ENCODE measurements around the gene SKAP1.
"Not testable (repeated sequence)": the region's sequence is repeated elsewhere in the genome, so short reads cannot be mapped to it uniquely, and the experiment has no call there.

SKAP1 gene

DNA sequence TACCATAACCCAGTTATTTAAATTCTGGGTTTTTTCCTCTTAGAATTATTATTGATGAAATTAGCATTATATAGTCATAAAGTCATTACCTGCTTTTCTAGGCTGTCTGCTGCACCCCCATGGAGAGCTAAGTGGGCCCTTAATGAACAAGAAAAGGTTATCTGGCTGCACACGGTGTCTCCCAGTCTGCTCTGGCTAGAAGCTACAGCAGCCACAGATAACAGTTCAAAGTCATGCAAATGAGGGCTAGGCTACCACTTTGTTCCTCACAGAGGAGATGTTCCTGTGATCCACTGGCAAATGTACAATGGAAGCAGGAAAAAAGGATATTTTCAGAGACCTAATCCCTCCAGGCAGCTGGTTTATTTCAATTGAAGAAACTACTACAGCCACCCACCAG, 210.4 kb downstream of the SKAP1 start:
- DNase-seq (ENCODE audit: low read depth in 1 of 2, low spot score in 1 of 2), result no peak

DNA sequence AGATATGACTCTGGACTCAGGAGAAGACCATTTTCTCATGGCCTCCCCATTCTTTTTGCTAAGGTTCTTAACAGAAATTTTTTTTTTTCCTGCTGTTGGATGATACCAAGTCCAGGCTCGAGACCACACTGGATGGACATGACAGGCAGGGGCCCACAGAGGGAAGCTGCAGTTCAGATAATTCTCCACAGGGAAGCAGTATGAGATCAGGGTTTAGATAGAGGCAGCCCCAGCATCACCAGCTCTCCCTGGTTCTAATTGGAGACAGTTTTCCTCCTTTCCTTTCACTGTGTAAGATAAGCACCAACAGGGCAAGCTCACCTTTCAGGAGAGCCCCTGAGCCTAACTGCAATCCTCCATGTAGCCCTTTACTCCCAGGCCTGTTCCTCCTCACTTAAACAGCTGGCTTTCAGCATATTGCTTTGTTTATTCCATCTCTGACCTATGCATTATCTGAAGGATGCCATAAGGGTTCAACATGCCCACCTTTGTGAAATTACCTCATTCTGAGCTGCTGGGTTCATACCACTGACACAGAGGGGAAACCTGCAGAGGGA, 214.4 kb downstream of the SKAP1 start:
- DNase-seq (ENCODE audit: low read depth in 1 of 2, low spot score in 1 of 2), result no peak

DNA sequence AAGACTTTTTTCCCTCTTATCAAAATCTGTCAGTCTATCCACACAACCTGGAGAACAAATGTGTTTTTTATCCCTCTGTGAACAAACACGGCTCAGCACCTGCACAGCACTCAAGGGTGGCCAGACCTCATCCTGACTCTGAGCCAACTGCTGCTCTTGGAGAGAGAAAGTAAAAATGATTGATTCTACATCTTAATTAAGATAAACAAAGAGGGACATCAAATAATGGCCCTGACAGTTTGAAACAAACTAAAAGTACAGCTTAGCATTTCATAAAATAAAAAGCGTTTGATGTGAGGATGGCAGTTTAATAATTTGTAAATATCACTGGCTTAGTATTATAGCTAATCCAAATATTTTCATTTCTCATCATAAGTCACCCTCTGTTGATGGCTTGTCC, 216.2 kb downstream of the SKAP1 start:
- no peak for DNase-seq (ENCODE audit: low read depth in 1 of 2, low spot score in 1 of 2)

DNA sequence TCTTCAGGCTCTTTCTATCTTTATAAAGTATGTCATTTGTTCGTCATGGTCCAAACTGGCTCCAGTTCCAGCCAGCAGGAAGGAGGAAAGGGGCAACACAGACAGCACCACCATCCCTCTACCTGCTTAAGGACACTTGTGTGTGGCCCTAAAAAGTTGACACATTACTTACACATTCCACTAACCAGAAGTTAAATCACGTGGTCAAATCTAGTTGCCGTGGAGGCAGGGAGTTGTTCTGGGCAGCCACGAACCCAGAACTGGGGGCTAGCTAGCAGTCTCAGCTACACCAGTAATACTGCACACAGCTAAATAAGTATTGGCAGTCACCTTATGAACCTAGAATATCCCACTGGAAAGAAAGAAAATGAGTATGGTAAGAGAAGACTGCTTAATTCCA, 218.2 kb downstream of the SKAP1 start:
- no peak for DNase-seq (ENCODE audit: low read depth in 1 of 2, low spot score in 1 of 2)

DNA sequence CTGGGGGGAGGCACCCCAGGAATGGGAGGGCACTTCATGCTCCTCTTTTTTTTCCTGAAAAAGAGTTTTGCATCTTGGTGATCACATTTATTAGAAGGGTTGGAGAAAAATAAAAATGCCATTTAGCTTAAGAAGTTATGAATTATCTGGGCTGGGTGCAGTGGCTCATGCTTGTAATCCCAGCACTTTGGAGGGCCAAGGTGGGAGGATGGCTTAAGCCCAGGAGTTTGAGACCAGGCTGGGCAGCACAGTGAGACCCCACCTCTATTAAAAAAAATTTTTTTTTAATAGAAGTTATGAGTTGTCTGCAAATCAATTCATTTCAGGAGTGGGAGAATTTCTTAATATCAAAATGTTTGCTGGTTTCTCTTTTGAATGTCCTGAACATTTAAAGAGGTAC, 219.0 kb downstream of the SKAP1 start:
- DNase-seq (ENCODE audit: low read depth in 1 of 2, low spot score in 1 of 2), result no peak

DNA sequence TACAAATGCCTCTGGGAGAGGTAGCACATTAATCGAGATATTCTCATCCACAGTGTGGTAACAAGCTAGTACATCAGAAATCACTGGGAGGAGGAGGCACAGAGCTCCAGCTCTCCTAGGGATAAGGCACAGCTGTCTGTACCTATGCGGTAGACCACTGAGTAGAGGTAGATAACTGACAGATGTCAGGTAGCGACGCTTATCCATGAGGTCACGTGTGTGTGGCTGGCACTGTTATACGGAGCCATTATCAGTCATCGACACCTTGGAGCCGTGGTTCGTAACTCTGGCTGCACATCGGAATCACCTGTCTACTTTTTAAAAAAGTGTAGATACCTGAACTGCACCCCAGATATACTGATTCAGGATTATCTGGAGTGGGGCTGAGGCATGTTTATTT, 220.0 kb downstream of the SKAP1 start:
- no peak for DNase-seq (ENCODE audit: low read depth in 1 of 2, low spot score in 1 of 2)

DNA sequence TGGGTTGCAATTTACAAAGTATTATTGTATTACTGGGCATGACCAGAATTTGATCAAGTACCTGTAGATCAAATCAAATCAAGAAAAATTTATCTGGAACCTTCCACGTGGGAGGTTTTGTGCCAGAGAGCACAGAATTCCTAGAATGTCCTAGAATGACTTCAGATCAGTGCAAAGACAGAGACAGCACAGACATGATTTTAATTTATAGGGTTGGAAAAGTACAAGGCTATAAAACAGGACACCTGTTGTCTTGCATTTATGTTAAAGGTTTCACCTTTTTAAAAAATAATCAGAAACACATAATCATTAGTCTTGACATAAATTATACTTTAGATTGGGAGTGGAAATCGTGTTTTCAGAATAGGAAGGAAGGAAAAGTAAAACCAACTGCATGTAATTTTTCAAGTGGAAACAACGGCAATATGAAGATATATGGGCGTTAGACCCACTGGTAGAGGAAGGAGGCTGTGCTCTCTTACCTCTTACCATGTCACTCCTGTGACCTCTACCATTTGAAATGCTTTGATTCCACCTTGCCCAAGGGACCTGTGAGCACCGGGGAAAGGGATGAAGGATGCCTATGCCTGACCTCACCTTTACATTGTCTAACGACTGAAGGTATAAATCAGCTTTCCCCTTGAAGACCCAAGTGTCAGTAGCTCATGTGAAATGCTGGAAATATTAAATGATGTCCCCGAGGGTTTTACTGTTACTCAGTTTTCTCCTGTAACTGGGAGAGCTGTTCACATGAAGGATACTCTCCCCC, 222.1 kb downstream of the SKAP1 start:
- DNase-seq (ENCODE audit: low read depth in 1 of 2, low spot score in 1 of 2), result no peak

DNA sequence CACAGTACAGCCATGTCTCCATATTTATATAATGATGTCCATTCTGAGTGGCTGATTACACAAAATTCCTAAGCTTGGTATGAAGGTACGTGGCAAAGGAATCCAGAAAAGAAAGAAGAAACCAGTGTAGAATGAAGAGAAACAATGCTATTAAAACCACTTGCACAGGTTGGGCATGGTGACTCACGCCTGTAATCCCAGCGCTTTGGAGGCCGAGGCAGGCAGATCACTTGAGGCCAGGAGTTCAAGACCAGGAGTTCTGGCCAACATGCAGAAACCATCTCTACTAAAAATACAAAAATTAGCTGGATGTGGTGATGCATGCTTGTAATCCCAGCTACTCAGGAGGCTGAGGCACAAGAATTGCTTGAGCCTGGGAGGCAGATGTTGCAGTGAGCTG, 223.0 kb downstream of the SKAP1 start:
- DNase-seq (ENCODE audit: low read depth in 1 of 2, low spot score in 1 of 2), result not testable (repeated sequence)

DNA sequence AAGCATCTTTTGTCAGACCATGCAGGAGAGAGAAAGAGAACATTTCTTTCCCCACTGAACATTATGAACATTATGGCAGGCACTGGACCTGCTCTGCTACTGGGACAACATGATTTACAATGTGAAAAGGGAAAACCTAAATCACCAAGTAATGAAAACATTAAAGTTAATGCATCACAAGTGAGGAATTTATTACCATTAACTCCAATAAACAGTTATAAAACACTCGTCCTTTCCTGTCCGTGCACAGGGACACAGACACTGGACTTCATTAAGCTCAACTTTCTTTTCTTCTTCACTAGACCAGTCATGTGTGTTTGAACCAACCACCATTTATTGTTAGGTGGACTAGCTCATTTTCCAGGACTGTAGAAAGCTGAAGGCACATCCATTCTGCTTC, 227.1 kb downstream of the SKAP1 start:
- DNase-seq (ENCODE audit: low read depth in 1 of 2, low spot score in 1 of 2), result no peak

DNA sequence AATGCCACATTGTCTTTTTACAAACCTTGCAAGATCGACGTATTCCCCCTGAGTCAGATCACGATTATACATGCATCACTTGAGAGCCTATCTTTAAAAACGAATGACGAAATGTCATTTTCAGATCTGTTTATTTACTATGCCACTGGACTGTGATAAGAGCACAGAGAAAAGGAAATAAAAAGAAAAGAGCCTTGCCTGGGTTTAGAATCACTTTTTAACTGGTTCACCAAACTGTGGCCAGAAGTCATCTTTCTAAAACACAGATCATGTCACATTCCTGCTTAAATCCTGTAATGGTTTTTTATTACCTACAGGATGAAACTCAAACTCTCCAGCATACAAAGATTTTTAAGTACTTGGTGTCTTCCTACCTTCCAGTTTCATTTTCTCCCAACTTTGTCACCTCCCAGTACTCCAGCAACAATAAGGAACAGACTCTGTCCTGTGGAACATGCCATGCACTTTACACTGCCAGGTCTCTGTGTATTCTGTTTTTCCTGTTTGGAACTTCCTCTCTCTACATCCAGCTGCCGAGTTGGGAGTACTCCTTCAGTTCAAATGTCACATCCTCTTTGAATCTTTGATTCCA, 231.0 kb downstream of the SKAP1 start:
- DNase-seq (ENCODE audit: low read depth in 1 of 2, low spot score in 1 of 2), result no peak

DNA sequence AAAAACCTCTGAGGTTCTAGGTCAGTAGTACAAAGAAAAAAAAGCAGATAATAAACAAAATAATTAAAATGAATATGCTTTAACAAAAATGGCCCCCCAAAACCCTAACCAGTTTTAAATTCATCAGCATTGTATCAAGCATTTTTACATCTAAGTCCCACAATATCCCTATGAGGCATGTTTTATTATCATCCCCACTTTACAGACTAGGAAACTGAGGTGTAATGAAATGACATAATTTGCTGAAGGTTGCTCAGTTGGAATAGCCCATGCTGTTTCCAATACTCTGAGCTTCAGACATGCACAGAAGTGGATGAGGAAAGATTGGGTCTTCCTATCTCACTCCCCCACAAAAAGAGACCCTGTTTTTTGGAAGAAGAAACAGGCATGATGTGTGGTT, 234.1 kb downstream of the SKAP1 start:
- no peak for DNase-seq (ENCODE audit: low read depth in 1 of 2, low spot score in 1 of 2)

DNA sequence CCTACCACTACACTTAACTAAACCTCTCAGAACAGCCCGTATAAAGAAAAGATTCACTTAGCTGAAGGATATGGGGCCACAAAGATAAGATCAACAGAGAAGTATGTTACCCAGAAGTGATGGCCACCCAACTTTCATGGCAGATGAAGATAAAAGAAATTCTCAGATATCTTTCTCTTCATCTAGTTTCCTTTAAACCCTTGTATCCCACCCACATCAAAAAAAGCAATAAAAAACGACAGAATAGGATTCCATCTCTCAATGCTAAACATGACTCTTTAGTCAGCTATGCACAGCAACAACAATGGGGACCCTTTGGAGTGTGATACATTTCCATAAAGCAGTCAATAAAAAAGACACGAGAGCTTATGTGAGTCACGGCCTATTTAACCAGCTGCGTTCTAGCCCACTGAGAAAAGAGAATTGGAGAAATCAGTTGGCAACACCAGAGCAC, 235.9 kb downstream of the SKAP1 start:
- DNase-seq (ENCODE audit: low read depth in 1 of 2, low spot score in 1 of 2), result no peak

DNA sequence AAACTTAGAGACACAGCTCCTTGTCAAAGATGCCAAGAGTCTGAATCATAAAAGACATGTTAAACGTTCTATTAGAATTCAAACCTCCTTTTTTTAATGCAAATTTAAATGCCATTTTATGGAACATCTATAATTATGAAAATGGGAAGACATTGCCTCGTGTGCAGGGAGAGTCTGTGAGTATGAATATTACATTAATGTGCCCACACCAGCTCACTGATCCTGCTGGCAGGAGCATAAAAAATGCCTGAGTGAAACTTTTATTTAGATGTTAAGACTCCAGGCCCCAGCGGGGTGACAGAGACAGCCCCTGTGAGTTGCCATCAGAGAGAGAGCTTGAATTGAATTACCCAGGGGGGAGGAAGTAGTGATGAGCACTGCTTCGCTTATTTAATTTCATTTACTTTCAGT, 237.7 kb downstream of the SKAP1 start:
- DNase-seq (ENCODE audit: low read depth in 1 of 2, low spot score in 1 of 2), result no peak

DNA sequence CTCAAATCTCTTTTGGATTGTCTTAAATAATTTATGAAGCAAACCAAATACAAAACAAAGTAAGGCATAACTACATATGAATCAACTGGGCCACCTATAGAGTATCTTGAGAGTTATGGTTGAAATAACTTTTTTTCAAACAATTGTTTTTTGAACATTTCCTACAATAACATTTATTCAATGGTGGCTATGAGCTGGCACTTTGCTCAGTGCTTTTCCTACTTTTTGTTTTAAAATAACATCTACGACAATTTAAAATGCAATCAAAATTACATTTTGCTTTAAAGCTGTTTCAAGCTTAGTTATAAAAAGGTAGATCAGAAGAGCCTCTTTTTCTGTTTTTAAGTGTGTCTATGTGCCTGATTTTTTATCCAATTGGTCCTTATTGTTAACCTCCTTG, 238.7 kb downstream of the SKAP1 start:
- DNase-seq (ENCODE audit: low read depth in 1 of 2, low spot score in 1 of 2), result no peak

DNA sequence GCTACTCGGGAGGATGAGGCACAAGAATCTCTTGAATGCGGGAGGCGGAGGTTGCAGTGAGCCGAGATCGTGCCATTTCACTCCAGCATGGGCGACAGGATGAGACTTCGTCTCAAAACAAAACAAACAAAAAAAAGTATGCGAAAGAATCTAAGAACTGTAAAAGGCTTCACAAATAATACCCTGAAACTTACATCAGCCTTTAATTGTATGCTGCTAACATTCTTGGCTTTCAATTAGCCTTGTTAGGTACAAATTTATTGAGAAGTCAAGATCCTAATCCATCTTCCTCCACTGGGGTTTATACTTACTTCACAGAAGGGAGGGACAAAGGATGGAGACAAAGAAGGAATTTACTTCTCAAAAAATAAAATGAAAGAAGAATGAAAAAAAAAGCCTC, 239.1 kb downstream of the SKAP1 start:
- no peak for DNase-seq (ENCODE audit: low read depth in 1 of 2, low spot score in 1 of 2)

DNA sequence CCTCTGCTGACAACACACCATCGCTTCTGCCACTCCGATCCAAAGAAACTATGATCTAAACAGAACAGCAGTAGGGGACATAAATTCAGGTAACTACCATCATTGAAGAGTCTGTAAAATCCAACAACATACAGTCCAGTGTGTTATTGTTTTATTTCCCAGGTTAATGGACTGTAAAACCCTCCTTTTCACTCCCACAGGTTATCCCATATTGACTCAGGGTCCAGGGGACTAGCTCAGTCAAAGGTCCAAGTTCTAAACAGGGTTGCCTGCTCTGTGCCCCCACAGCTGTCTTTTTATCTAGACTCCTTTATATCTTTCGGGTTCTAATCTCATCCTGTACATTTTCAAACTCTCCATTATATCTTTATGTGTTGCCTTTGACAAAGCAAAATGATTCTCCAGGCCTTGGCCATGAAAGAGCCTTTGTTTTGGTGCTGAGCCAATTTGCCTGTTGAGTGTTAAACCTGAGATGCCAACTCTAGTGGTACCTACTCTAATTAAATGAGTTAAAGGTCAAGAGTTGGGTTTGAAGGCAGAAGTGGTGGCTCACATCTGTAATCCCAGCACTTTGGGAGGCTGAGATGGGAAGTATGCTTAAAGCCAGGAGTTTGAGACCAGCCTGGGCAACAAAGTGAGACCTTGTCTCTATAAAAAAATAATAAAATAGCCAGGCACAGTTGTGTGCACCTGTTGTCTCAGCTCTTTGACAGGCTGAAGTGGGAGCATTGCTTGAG, 242.0 kb downstream of the SKAP1 start:
- DNase-seq (ENCODE audit: low read depth in 1 of 2, low spot score in 1 of 2), result no peak

DNA sequence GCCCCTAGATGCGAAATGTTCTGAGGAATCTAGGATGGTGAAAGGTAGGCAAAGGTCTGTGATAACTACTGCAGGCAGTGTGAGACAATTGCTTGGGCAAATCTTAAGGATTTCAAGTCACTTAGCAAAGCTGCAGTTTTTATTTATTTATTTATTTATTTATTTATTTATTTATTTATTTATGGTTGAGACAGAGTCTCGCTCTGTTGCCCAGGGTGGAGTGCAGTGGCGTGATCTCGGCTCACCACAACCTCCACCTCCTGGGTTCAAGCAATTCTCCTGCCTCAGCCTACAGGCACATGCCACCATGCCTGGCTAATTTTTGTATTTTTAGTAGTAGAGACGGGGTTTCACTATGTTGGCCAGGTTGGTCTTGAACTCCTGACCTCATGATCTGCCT, 243.7 kb downstream of the SKAP1 start:
- DNase-seq (ENCODE audit: low read depth in 1 of 2, low spot score in 1 of 2), result not testable (repeated sequence)

DNA sequence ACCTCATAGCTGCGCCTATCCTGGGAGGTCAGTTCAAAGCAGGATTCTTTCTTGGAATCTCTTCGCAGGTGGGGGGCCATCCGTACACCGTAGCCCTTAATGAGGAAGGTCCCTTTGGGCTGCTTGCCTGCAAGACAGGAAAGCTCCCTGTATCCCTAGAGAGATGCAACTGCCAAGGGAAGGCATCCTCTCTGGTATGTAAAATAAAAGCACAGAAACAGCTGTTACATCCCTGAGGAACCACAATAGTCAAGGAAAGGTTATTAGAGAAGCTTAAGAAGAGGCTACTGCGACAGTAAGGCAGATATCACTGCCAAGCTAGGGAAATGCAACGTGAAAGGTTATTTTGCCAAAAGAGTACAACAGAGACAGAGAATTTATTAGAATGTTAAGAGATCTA, 245.3 kb downstream of the SKAP1 start:
- no peak for DNase-seq (ENCODE audit: low read depth in 1 of 2, low spot score in 1 of 2)

DNA sequence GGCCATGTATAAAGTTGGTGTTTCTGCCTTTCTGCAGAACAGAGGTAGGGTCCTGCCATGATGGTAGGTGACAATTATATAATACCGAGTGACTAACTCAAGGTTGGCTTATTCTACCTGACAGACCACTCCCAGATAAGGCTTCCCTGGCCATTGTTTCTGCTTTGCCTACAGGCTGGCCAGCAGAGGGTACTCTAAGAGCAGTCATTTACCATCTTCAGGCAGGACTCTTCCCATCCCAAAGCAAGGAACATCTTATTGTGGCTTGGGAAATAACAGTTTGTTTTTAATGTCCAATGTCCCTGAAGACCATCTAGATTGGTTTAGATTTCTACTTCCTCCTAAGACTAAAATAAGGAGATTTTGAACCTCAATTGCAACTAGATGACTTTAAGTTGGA, 248.4 kb downstream of the SKAP1 start:
- DNase-seq (ENCODE audit: low read depth in 1 of 2, low spot score in 1 of 2), result no peak

DNA sequence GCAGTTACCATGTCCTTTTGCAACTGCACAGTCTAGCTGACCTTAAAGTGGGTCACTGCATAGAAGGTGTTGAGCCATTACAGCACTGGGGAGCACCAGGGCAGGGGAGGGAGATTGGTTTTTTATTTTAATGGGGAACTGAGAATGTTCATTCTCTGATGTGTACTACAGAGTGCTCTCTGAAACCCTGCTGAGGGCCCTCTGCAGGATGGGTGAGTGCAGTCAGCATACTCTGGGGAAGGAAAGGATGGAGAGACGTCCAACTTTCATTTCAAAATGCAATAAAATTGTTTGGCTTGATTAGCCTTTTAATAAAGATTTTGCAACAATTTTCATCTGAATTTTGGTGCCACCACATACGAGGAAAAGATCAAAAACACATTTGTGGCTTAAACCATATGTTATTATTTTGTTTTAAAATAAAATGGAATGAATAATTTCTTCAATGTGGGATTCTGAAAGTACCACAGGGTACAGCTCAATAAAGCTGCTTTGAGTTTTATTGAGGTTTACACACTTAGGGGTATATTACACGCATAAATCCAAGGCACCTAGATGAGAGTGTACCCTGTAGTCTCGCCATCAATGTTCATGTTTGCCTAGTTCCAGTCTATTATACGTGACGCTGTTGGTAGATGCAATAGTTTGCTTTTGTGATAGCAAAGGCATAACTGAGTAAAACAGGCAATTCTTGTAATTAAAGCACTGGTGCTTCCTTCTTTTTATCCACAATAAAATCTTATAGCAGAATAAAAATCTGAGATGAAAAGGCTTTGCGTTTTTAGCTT, 249.0 kb downstream of the SKAP1 start:
- no peak for DNase-seq (ENCODE audit: low read depth in 1 of 2, low spot score in 1 of 2)
